ENCODE results near the gene CAMK2A.

GRCh38 chr5:150176745-150177477, 112.7 kb downstream of the CAMK2A start:
- TF ChIP-seq CTCF (IDR thresholded peaks at IDR 0.05), result no peak
- no peak for TF ChIP-seq POLR2A (IDR thresholded peaks at IDR 0.05)
- no peak for TF ChIP-seq EP300 (IDR thresholded peaks at IDR 0.05; ENCODE audit: low read depth)

Data from transverse colon (tissue), 3 donors.